HG03175 (cell line): Measurements from ENCODE around the gene ACOXL.

Source experiments
- ATAC-seq: cut with Tn5 transposase; IDR thresholded peaks from one replicate; pipeline ENCODE4 v1.9.1; 2021; ENCODE audit warnings: mild to moderate bottlenecking, moderate library complexity; ENCODE audit not compliant: unreplicated experiment

Gene ACOXL

GRCh38 chr2:111099402-111099801 is 367.0 kb downstream of the ACOXL start:
- no peak for ATAC-seq

- peak; percentile 47 for ATAC-seq
Measured at GRCh38 chr2:111100087-111100764, 367.9 kb downstream of the ACOXL start.

- peak; percentile 93 for ATAC-seq
Measured at GRCh38 chr2:111100765-111101162, 368.4 kb downstream of the ACOXL start.

GRCh38 chr2:111101592-111101991 is 369.2 kb downstream of the ACOXL start:
- no peak for ATAC-seq

- no peak for ATAC-seq
Measured at GRCh38 chr2:111102216-111102615, 369.8 kb downstream of the ACOXL start.

- ATAC-seq, result no peak
Measured at GRCh38 chr2:111105926-111106325, 373.6 kb downstream of the ACOXL start.

GRCh38 chr2:111106706-111107105 is 374.3 kb downstream of the ACOXL start:
- no peak for ATAC-seq

GRCh38 chr2:111108745-111109271 is 376.4 kb downstream of the ACOXL start:
- no peak for ATAC-seq

- no peak for ATAC-seq
Measured at GRCh38 chr2:111111101-111111755, 378.9 kb downstream of the ACOXL start.

- no peak for ATAC-seq
Measured at GRCh38 chr2:111113838-111114237, 381.5 kb downstream of the ACOXL start.

GRCh38 chr2:111116011-111116746 is 383.8 kb downstream of the ACOXL start:
- no peak for ATAC-seq

GRCh38 chr2:111116843-111117597 is 384.6 kb downstream of the ACOXL start:
- no peak for ATAC-seq

GRCh38 chr2:111117598-111118480 is 385.5 kb downstream of the ACOXL start:
- ATAC-seq, result no peak

GRCh38 chr2:111118481-111118980 is 386.2 kb downstream of the ACOXL start:
- no peak for ATAC-seq

- ATAC-seq, result no peak
Measured at GRCh38 chr2:111118981-111119821, 386.8 kb downstream of the ACOXL start.

- no peak for ATAC-seq
Measured at GRCh38 chr2:111119822-111120252, 387.5 kb downstream of the ACOXL start.

GRCh38 chr2:111120253-111121027 is 388.1 kb downstream of the ACOXL start, which contains the start of gene BCL2L11:
Gene BCL2L11, plus strand, starts transcription at chr2:111120914. Its CDS starts 2,832 bp downstream, at chr2:111123746.
- peak; percentile 59 for ATAC-seq
